HG03108 (cell line): ENCODE measurements around the gene SETD4.

Experiments used
- ATAC-seq: cut with Tn5 transposase; IDR thresholded peaks from one replicate; pipeline ENCODE4 v1.9.1; 2021; ENCODE audit warnings: moderate library complexity; ENCODE audit not compliant: unreplicated experiment

Gene SETD4

GRCh38 chr21:36052860-36053714 is 7.2 kb downstream of the SETD4 start:
- no peak for ATAC-seq

GRCh38 chr21:36048357-36048756 is 12.0 kb downstream of the SETD4 start:
- ATAC-seq: no peak

GRCh38 chr21:36047139-36047538 is 13.2 kb downstream of the SETD4 start:
- no peak for ATAC-seq

GRCh38 chr21:36045993-36046392 is 14.3 kb downstream of the SETD4 start:
- no peak for ATAC-seq

DNA sequence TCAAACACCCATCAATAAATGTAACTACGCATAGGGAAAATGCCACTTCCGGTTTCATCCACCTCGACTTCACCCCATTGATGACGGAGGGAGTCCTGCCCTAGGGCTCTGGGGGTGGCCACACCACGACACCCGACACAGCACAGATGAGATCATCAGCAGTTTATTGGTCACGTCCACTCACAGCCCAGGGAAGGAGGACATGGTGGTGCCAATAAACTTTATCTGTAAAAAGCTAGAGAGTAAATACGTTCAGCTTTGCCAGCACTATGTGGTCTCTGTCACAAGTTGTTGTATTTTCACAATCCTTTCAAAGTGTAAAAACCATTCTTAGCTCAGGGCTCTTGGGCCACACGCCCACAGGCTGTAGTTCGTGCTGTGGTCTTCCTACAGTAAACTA is 16.3 kb downstream of the SETD4 start:
- no peak for ATAC-seq

DNA sequence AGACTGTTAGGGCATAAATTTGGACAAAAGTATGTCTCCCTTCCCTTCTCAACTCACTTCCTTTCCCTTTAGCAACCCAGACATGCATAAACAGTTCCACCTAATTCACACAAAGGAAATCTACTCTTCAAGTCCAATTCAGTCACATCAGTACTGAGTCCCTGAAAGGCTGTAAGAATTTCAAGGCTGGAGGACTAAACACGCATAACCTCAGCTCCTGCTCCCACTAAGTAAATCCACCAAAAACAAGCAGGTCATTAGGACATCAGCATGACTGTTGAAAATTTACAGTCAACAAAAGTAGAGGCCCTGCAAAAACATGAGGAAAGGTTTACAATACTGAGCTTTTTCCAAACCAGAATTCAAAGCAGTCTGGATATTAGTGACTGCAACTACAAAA is 18.4 kb downstream of the SETD4 start:
- ATAC-seq: no peak

DNA sequence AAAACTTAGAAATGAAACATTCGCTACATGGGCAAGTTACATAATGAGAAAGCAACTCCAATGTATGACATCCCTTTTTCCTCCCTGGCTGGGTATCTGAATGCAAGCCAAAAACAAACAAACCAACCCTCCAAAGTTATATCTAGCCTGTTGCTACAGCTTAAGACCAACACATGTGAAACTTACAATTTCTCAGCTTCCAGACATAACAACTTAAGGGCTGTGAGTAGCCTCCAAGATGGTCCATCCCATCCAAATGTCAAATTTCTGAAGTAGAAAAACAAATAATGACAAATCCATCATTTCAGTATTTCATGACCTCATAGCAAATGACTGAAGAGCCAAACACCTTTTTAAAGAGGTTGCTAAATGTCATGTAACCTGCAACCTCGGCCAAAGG is 19.9 kb downstream of the SETD4 start:
- ATAC-seq: no peak

- ATAC-seq: no peak
Measured at GRCh38 chr21:36039861-36040260, 20.5 kb downstream of the SETD4 start.

GRCh38 chr21:36038701-36039497 is 21.4 kb downstream of the SETD4 start:
- no peak for ATAC-seq

GRCh38 chr21:36035381-36035791 is 24.9 kb downstream of the SETD4 start:
- ATAC-seq: no peak

DNA sequence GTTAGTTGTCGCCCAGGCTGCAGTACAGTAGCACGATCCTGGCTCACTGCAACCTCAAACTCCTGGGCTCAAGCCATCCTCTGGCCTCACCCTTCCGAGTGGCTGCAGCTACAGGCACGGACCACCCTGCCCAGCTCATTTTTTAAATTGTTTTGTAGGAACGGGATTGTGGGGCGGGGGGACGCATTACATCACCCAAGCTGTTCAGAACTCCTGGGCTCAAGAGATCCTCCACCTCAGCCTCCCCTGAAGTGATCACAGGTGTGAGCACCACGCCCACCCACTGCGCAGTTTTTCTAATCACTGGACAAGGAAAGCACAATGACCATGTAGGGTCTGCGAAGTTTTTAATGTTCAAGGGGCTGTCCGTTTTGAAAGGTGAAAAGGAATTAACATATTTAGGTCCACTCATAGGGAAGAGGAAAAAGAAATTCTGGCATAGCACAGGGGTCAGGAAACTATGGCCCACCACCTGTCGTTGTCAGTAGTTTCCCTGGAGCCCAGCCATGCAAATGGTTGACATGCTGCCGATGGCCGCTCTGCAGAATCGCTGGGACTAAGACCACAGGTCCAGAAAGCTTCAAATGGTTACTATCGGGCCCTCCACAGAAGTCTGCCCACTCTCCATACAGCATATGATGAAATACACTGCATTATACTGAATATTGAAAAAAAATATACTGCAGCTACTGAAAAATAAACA is 26.0 kb downstream of the SETD4 start:
- ATAC-seq: no peak

DNA sequence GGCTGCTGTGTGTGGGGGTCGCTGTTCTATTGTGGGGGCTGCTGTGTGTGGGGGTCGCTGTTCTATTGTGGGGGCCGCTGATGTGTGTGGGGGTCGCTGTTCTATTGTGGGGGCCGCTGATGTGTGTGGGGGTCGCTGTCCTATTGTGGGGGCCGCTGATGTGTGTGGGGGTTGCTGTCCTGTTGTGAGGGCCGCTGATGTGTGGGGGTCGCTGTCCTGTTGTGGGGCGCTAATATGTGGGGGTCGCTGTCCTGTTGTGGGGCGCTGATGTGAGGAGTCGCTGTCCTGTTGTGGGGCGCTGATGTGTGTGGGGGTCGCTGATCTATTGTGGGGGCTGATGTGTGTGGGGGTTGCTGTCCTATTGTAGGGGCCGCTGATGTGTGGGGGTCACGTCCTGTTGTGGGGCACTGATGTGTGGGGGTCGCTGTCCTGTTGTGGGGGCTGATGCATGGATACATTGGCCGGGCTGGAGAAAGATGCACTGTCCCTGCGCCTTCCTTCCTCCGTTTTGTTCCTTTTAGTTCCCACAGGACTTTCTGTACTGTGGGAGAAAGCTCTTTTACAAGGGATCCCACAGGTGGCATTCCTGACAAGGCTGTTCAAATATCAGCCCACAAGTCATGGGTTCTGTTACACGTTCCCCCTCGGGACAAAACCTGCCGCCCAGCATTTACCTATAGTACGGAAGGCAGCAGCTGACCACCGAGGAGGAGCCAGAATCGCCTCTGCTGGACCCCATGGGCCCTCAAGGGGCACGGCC is 27.5 kb downstream of the SETD4 start:
- ATAC-seq: no peak

DNA sequence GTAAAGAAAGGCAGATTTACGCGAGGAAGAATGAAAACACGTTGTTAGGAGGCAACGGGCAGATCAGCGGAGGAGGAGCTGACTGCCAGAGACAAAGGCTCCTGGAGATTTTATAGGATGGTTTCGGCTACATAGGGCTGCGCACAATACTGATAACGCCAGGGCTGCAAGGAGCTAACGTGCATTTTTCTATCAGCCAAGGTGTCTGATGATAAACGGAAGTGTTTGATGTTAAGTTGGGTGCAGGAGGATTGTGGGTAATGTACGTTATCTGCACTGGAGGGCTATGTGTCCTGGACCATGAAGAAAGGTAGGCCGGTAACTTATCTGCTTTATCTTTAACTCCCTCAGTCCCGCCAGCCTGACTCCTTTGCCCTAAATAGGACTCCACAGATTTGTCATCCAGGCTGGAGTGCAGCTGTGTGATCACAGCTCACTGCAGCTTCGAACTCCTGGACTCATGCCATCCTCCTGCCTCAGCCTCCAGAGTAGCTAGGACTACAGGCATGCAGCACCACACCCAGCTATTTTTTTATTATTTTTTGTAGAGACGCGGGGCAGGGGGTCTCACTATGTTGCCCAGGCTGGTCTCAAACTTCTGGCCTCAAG is 29.6 kb downstream of the SETD4 start:
- ATAC-seq: no peak

- no peak for ATAC-seq
Measured at GRCh38 chr21:36029309-36029708, 31.0 kb downstream of the SETD4 start.

DNA sequence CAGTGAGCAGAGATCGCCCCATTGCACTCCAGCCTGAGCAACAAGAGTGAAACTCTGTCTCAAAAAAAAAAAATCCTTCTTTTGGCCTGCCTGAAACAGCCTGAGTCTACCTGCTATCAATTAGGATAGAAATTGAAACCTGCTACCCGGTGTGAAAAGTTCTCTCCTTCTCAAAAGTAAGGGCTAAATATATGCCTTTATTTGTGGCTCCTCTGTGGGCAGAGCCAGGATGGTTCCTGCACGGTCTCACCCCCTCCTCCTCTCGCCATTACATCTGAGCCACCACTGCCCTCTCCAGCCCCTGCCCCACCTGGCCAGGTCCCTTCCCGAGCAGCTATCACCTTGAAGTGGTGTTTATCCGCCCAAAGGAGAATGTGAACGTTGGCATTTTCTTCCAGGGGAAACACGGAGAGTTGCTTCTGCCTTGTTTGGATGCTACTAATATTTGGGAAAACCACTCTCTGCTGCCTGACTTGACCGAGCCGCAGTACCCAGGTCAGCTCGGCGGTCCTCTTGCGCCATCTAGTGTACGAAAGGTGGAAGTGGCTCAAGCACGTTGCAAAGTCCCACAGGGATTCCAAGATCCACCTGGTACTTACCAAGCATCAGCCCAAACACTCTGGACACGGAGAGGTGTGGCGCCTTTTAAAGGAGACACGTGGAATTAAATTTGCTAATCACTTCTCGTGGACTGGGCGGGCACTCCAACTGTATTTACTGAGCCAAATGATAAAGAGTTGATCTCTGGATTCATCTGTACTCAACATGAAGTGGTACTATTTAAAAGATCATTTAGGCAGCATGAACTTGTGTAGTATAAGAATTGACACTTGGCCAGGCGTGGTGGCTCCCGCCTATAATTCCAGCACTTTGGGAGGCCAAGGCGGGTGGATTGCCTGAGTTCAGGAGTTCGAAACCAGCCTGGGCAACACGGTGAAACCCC is 31.9 kb downstream of the SETD4 start:
- ATAC-seq: peak; percentile 56

- ATAC-seq: no peak
Measured at GRCh38 chr21:36027347-36027746, 33.0 kb downstream of the SETD4 start.

GRCh38 chr21:36024782-36025181 is 35.5 kb downstream of the SETD4 start:
- no peak for ATAC-seq

- no peak for ATAC-seq
Measured at GRCh38 chr21:36023092-36023480, 37.2 kb downstream of the SETD4 start.

DNA sequence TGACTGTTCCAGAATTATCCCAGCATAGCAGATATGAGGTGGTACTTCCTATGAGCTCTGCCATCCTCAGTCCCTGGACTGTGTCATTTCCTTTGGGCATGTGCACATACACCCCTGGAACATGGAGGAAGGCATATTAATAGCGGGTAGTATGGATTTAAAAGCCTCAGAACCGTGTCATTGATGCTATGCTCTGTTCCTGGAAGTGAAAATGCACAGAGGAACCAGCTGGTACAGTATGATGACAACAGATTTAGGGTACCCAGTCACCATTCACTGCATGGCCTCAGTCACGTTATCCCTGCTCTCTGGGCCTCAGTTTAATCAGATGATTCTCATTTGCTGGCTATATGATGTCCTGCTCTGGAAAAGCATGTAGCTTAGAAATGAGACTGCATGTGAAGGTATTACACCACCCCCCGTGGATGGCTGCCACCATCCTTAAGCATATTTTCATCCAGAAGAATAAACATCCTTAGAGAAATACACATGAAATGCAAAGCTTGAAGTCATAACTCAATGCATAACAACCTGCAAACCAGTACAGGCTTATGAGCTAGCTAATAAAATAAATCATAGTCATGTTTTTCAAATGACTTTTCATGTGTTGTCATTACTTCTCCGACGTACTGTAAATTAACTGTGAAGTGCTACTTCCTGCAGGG is 37.8 kb downstream of the SETD4 start:
- ATAC-seq: no peak
